SU-DHL-6 (cell line): Measurements from ENCODE around the gene JPH3.

Experiments used
- CTCF ChIP-seq: fragments of 200-600 bp; sonication (generic); IDR thresholded peaks from one replicate; pipeline ENCODE4 v1.5.1; 2017; ENCODE audit warnings: antibody characterized with exemption, mild to moderate bottlenecking, low read length, moderate library complexity; ENCODE audit not compliant: insufficient read depth, poor library complexity, severe bottlenecking
- EZH2phosphoT487 ChIP-seq: fragments of 200-600 bp; sonication (generic), shearing (Covaris generic); conservative IDR thresholded peaks from 2 replicates; pipeline ENCODE4 v1.6.1; 2018; ENCODE audit warnings: mild to moderate bottlenecking, antibody characterized with exemption, low read length, moderate library complexity, mixed read lengths

GRCh38 chr16:87728026-87728425 lies 125.7 kb downstream of the JPH3 start:
- TF ChIP-seq CTCF (no peak), EZH2phosphoT487 (no peak)
